ENCODE measurements around the gene FLNB. TPM values are rescaled to one million over a fixed set of nuclear protein-coding genes. Genes with fewer than 3 reads are reported as not detected.

FLNB gene
- total and polyA plus RNA-seq, 9 of the 15 experiments (the other 6 are each of a cell fraction or from before 2014, with no cell fraction given): 9.4 to 48.1 (median 25.6) TPM

GRCh38 chr3:58027704-58028317 is 19.6 kb downstream of the FLNB start (continued):
- no peak for TF ChIP-seq TRIM25 (IDR thresholded peaks at IDR 0.05; ENCODE audit: borderline replicate concordance)

GRCh38 chr3:58028902-58029301 is 20.7 kb downstream of the FLNB start:
- H3K79me2 ChIP-seq (ENCODE audit: control insufficient read depth, insufficient read depth, low read length): peaks cover 29% of the 10 kb centered on the region
- H3K9me3 ChIP-seq (replicated peaks; ENCODE audit: control insufficient read depth, insufficient read depth, low read depth, low read length): no peaks in the 10 kb centered on the region
- CTCF ChIA-PET (ENCODE audit: low intra/inter-chr PET ratio): no interaction called here
- WGBS (ENCODE audit: insufficient coverage, low coverage, missing lambda C conversion rate): 100% methylated on average over 1 of the region's 1 CpG
- no peaks in the 10 kb centered on the region for H3K27me3 ChIP-seq (ENCODE audit: control insufficient read depth in 2 of 2, insufficient read depth in 2 of 2, low read length in 2 of 2)
- no peak overlapping the region for H3K4me2 ChIP-seq (ENCODE audit: insufficient read depth, low read length)
- BruUV-seq (replicated peaks): no TSS peak
- no peaks in the 10 kb centered on the region; the same call in 2 of the 3 replicates for H3K36me3 ChIP-seq (ENCODE audit: control insufficient read depth, insufficient read depth, low read length)
- no peak overlapping the region for H3K4me3 ChIP-seq
- H2AFZ ChIP-seq (ENCODE audit: low read depth, low read length): no peak overlapping the region
- POLR2A ChIA-PET: no interaction called here
- H3K9me1 ChIP-seq (ENCODE audit: control insufficient read depth, insufficient read depth, low read length): no peaks in the 10 kb centered on the region
- intact Hi-C loops (cut with micrococcal nuclease) (no loop called here), in situ Hi-C loops (cut with MboI) (no loop called here)
- no peak for FAIRE-seq
- H3K27ac ChIP-seq (ENCODE audit: extremely low read depth, low read depth, low read length): no peak overlapping the region
- H4K20me1 ChIP-seq (replicated peaks; ENCODE audit: control insufficient read depth, insufficient read depth, low read length): 0 out of 2 replicates have a peak, but pooled peaks cover 3% of the 10 kb centered on the region
- DNase-seq (ENCODE audit: extremely low read depth in 1 of 4, low spot score in 3 of 4): no peak
- no peak for ATAC-seq
- peaks cover 0 to 6% of the 10 kb centered on the region in 2 experiments; a peak in 2 of 5 replicates for H3K4me1 ChIP-seq (replicated peaks in 1 of 2; ENCODE audit: control insufficient read depth in 2 of 2, insufficient read depth in 2 of 2, low read length in 2 of 2)
- H3K9ac ChIP-seq (ENCODE audit: insufficient read depth in 1 of 2, low read depth in 2 of 2, low read length in 2 of 2): no peak overlapping the region
- TF ChIP-seq IRF9 (tag; IDR thresholded peaks at IDR 0.05) (no peak), ADNP (tag; IDR thresholded peaks at IDR 0.05) (no peak), CHD1 (IDR thresholded peaks at IDR 0.05; ENCODE audit: low read length) (no peak), MBD1 (CRISPR knock-in tag; IDR thresholded peaks at IDR 0.05) (no peak), ZKSCAN1 (IDR thresholded peaks at IDR 0.05; ENCODE audit: low read depth, low read length) (no peak), ID3 (CRISPR knock-in tag; IDR thresholded peaks at IDR 0.05) (no peak), ID3 (tag; IDR thresholded peaks at IDR 0.05) (no peak), ZNF445 (CRISPR knock-in tag; IDR thresholded peaks at IDR 0.05; ENCODE audit: low read depth) (no peak), BRD9 (IDR thresholded peaks at IDR 0.05; ENCODE audit: low read depth, partially characterized antibody) (no peak), JUND (IDR thresholded peaks at IDR 0.05; ENCODE audit: borderline replicate concordance, low read depth, low read length) (no peak), JUND (tag; IDR thresholded peaks at IDR 0.05; ENCODE audit: borderline replicate concordance, low read depth, low read length) (no peak), TARDBP (IDR thresholded peaks at IDR 0.05) (no peak), CTBP1 (IDR thresholded peaks at IDR 0.05; ENCODE audit: borderline replicate concordance) (no peak), GABPB1 (CRISPR knock-in tag; IDR thresholded peaks at IDR 0.05) (no peak)

Measured in K562 (cell line).